Measurements from ENCODE around the gene PELI1. TPM values are rescaled to one million over a fixed set of nuclear protein-coding genes. Genes with fewer than 3 reads are reported as not detected.

PELI1 gene
- total RNA-seq, 4 donors from 2014 or later, result 26.2 to 54.7 (median 37.4) TPM

DNA sequence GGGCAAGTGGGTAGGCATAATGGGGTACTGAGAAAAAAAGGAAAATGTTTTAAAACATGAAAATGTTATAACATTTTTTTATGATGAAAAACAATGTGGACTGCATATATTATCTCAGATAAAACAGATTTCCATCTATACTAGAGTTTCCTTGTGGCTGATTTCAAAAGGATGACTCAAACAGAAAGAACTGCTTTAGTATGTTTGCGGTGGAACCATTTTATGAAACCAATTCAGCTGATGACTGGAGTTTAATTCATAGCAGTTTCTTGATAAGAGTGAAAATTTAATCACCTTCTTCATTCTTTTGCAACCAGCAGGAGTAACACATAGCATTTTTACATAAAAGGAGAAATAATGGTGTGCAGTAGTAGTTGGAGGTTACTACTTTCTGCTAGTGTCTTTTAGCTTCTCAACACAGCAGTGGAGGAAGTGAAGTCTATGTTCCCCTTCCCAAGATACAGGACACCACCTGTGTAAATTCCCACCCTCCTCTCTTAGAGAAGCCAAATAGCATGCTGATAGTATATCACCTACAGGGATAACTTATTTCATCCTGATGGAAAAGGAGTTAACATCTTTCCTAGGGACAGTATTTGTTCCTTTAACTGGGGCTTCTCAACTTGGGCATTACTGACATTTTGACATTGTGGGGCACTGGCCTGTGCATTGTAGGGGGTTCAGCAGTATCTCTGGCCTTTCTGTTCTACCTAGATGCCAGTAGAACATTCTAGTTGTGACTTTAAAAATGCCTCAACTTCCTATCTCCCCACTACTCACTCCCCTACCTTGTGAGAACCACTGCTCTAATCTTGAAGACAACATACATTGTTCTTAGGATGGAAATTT lies 29.9 kb downstream of the PELI1 start:
- TF ChIP-seq POLR2A (IDR thresholded peaks at IDR 0.05), result no peak
- TF ChIP-seq, protein P1, sequence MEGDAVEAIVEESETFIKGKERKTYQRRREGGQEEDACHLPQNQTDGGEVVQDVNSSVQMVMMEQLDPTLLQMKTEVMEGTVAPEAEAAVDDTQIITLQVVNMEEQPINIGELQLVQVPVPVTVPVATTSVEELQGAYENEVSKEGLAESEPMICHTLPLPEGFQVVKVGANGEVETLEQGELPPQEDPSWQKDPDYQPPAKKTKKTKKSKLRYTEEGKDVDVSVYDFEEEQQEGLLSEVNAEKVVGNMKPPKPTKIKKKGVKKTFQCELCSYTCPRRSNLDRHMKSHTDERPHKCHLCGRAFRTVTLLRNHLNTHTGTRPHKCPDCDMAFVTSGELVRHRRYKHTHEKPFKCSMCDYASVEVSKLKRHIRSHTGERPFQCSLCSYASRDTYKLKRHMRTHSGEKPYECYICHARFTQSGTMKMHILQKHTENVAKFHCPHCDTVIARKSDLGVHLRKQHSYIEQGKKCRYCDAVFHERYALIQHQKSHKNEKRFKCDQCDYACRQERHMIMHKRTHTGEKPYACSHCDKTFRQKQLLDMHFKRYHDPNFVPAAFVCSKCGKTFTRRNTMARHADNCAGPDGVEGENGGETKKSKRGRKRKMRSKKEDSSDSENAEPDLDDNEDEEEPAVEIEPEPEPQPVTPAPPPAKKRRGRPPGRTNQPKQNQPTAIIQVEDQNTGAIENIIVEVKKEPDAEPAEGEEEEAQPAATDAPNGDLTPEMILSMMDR (IDR thresholded peaks at IDR 0.05), result no peak
- peak overlapping the region; percentile 40 to 59 for H3K27ac ChIP-seq
- H3K4me1 ChIP-seq, result peaks cover 6 to 8% of the 10 kb centered on the region in 2 donors

DNA sequence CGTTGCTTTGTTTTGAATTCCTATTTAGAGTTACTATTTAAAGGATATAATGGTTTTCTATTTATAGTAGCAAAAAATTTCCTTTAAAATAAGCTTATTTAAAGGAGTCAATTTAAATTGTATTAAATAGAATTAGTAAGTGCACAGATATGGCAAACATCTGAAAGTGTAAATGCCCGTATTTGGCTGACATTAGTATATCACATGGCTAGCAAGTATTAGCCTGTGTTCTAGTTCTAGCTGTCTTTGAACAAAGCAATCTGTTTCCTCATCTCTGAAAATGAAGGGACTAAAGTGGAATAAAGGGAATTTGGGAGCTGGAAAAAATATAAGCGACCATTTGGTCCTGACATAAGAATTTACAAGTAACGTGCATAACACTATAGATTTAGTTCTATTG lies 32.2 kb downstream of the PELI1 start:
- Histone ChIP-seq H3K27me3 (no peaks in the 10 kb centered on the region), H3K4me1 (peaks cover 5 to 14% of the 10 kb centered on the region in 2 donors), H3K27ac (peak overlapping the region in 1 of 2 donors; percentile 40), H3K9me3 (no peaks in the 10 kb centered on the region), H3K4me3 (no peak overlapping the region), H3K36me3 (no peaks in the 10 kb centered on the region)
- intact Hi-C loops (cut with DNase I; ENCODE audit: low total_unique reads), result no loop called here
- TF ChIP-seq POLR2A (IDR thresholded peaks at IDR 0.05), result no peak
- TF ChIP-seq, protein P1 (IDR thresholded peaks at IDR 0.05), result no peak
- DNase-seq, result no peak

More for the DNA sequence above, 29.9 kb downstream of the PELI1 start:
- no peak for DNase-seq
- Histone ChIP-seq H3K9me3 (no peaks in the 10 kb centered on the region), H3K4me3 (no peak overlapping the region), H3K27me3 (no peaks in the 10 kb centered on the region), H3K36me3 (no peaks in the 10 kb centered on the region)
- intact Hi-C loops (cut with DNase I; ENCODE audit: low total_unique reads), result no loop called here

DNA sequence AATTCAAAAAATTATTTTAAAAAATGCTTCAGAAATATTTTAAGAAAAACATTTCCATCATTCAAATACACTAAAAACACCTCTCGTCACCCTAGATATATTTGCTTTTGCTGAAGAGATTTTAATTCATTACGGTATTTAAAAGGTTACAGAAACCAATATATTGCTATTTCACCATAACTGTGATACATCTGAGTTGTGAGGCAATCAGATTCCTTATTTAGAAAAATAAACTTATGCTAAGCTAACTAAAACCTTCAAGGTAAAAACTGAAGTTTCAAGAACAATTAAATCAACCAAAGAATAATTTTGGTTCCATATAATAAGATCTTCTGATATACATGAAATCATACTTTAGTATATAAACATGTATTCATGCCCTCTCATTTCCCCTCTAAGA lies 32.8 kb downstream of the PELI1 start:
- intact Hi-C loops (cut with DNase I; ENCODE audit: low total_unique reads), result no loop called here
- peak overlapping the region in 1 of 2 donors; percentile 40 for H3K27ac ChIP-seq
- no peak overlapping the region for H3K4me3 ChIP-seq
- TF ChIP-seq POLR2A (IDR thresholded peaks at IDR 0.05), result no peak
- TF ChIP-seq, protein P1 (IDR thresholded peaks at IDR 0.05), result no peak
- no peaks in the 10 kb centered on the region for H3K9me3 ChIP-seq
- no peaks in the 10 kb centered on the region for H3K27me3 ChIP-seq
- H3K36me3 ChIP-seq, result no peaks in the 10 kb centered on the region
- H3K4me1 ChIP-seq, result peaks cover 0 to 10% of the 10 kb centered on the region in 2 donors
- DNase-seq, result no peak

DNA sequence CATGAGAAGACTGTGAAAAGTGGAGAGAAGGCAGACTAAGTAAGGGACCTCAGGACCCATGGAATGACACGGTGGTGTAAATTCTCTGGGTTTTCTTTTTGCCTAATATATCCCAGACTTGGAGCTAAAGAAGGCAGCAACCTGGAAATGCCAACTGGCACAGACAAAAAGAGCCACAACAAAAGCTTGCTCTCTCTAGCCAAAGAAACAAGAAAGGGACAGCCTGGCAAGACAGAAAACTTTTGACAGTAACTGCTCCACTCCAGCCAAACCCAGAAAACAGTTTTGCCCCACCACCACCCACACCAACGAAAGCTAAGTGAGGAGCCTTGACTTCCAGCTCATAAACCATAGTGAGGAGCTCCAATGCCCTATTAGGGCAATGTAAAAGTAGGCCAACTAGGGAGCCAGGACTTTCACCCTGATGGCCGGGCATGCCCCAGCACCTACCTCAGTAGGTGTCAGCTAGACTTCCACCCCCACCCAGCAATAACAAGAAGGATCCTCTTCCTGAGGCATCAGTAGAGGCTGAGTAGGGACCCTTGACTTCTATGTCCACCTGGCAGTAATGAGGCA lies 35.5 kb downstream of the PELI1 start:
- Histone ChIP-seq H3K27me3 (no peaks in the 10 kb centered on the region), H3K4me3 (no peak overlapping the region), H3K36me3 (no peaks in the 10 kb centered on the region), H3K4me1 (peaks cover 7 to 12% of the 10 kb centered on the region in 2 donors), H3K27ac (no peak overlapping the region), H3K9me3 (no peaks in the 10 kb centered on the region)
- intact Hi-C loops (cut with DNase I; ENCODE audit: low total_unique reads), result no loop called here
- no peak for TF ChIP-seq POLR2A (IDR thresholded peaks at IDR 0.05)
- TF ChIP-seq, protein P1 (IDR thresholded peaks at IDR 0.05), result no peak
- DNase-seq, result no peak

DNA sequence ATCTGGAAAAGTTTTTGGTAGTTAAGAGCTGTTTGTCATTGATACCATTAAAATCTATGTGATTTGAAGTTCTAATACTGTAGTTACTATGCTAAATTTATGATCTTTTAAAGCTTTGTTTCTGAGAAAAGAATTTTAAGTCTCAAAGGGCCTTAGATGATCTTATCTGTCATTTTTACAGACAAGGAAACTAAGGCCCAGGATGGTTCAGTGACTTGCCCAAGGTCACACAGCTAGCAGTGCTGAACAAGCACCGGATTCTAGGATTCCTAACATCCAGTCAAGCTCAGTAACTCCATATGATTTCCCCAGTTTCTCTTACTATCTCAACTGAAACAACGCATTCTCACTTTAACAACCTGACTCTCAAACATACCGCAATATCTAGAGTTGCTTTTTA lies 37.7 kb downstream of the PELI1 start:
- Histone ChIP-seq H3K9me3 (no peaks in the 10 kb centered on the region), H3K4me1 (peaks cover 7 to 13% of the 10 kb centered on the region in 2 donors), H3K27ac (peak overlapping the region; percentile 31 to 57), H3K27me3 (no peaks in the 10 kb centered on the region), H3K4me3 (no peak overlapping the region), H3K36me3 (no peaks in the 10 kb centered on the region)
- intact Hi-C loops (cut with DNase I; ENCODE audit: low total_unique reads), result no loop called here
- TF ChIP-seq POLR2A (IDR thresholded peaks at IDR 0.05), result no peak
- TF ChIP-seq, protein P1 (IDR thresholded peaks at IDR 0.05), result no peak
- no peak for DNase-seq

Data from uterus (tissue), 4 donors.